ENCODE measurements around the gene ERCC5.

Gene ERCC5

DNA sequence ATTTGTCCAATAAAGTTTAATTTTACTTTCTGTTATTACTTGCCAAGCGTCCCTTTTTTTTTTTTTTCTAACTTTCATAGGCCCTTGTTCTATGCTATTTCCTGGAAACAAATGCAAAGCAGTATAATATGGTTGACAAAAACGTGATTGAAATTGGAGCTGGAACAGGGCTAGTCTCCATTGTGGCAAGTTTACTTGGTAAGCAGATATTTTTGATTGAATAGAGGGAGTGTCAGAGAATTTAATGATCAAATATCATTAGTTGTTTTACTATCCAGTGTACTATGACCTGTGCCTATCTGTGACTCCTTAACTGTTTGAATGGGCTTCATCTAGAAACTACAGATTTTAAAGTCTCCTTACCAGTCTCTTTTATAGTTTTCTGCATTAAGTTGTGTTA lies 46.7 kb downstream of the ERCC5 start:
- DNase-seq (ENCODE audit: low read depth): no peak

DNA sequence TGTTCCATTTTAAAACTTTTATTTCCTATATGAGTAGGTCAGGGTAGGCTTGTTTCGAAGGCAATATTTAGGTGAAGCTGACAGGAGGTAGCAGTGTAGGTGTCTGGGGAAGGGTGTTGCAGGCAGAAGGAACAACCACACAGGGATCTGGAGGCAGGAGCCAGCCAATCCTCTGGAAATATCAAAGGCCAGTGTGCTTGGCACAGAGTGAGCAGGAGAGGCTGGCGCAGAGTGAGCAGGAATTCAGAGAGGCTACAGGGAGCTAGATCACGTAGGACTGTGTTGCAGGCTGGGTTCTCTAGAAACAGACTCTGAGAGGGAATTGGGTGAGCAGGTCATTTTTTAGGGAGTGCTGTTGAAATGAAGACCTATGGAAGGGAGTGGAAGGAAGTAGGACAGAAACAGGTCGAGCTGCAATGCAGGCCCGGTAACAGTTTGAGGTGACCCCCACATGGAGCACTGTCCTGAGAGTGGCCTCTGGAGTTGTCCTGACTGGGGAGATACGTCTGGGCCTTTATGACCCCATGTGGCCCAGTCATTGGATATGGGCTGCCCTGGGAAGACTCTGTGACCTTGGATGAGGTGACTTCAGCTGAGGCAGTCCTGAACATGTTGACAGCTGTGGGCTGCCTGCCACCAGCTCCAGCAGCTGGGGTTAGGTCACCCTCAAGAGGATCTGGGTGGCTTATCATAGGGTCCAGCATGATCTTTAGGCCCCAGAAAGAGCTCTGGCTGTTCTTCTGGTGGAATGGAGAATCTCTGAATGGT lies 51.7 kb downstream of the ERCC5 start:
- DNase-seq (ENCODE audit: low read depth): no peak

DNA sequence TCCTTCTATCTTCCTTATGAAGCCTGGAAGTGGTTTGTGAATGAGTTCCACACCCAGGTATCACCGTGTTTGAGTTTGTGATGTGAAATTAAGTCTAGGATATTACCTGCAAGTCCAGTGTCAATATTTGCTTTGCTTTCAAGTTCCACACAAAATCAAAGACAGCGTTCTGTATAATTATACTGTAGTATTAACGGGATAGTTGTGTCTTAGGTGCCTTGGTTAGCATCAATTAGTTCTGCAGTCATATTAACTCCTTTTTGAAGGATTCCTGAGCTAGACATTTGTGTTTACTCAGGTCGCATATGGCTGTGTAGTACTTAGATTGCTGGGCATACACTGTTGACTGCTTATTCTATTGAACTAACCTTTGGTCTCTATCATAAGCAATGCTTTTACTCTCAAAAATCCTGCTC lies 54.4 kb downstream of the ERCC5 start:
- no peak for DNase-seq (ENCODE audit: low read depth)

DNA sequence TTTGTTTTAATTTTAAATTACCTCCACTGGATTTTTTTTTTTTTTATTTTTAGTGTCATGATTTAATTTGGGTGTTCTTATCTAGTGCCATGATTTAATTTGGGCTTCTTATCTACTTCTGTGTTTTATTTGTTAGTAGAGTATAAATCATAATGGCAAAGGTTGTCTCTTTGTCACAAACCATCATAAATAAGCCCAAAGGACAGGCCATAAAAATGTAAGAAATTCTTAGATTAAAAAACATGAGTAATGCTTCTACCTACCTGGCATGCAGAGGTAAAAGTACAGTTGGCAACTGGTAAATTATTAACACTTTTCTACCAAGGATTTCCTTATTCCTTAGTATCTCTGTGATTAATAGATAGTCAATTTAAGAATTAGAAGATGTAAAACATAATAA lies 55.2 kb downstream of the ERCC5 start:
- DNase-seq (ENCODE audit: low read depth): no peak

DNA sequence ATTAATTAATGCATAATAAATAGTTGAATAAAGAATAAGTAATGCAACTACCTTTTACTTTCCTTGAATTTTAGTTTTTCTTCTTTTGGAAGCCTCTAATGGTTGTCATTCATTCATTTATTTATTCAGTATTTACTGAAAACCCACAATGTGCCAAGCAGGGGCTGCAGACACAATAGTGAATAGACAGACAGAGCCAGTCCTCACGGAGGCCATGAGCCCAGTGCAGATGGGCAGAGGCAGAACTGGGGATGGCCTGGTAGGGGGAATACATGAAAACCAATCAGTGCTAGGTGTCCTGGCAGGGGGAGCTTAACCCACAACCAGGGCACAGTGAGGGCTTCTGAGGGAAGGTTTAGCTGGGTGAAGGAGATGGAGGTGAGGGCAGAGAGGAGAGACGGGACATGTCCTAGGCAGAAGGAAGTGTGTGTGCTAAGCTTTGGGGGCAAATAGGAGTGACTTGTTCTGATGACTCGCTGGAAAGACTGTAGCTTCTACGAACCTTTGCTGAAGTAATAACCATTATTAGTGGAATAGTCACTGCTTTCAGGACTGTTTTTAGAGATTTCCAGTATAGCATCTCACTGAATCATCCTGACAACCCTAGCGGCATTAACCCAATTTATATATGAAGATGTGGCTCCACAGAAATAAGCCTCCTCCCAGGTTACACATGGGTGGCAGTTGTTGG lies 55.9 kb downstream of the ERCC5 start:
- no peak for DNase-seq (ENCODE audit: low read depth)

DNA sequence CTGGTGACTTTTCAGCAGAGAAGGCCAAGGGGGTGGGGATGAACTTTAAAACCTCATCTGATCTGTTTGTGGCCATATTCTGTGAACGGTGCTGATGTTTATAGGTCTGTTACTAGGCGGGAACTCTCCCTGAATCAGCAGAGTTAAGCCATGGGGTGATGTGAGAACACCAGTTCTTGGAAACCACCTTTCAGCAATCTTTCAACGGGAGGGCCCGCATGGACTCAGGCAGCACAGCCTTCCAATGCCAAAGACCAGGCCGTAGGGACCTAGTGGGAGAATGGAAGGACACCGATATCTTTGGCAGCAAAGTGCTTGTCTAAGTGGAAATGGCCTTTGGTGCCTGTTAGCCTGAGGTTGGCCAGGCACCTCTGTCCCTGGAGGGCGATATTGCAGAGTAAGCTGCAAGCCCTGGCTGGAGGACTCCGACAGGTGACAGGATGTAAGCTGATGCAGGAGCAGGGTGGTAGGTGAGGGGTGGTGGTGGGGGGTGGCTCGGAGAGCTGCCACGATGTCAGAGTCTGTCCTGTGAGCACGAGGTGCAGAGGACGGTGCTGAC lies 57.0 kb downstream of the ERCC5 start:
- no peak for DNase-seq (ENCODE audit: low read depth)

DNA sequence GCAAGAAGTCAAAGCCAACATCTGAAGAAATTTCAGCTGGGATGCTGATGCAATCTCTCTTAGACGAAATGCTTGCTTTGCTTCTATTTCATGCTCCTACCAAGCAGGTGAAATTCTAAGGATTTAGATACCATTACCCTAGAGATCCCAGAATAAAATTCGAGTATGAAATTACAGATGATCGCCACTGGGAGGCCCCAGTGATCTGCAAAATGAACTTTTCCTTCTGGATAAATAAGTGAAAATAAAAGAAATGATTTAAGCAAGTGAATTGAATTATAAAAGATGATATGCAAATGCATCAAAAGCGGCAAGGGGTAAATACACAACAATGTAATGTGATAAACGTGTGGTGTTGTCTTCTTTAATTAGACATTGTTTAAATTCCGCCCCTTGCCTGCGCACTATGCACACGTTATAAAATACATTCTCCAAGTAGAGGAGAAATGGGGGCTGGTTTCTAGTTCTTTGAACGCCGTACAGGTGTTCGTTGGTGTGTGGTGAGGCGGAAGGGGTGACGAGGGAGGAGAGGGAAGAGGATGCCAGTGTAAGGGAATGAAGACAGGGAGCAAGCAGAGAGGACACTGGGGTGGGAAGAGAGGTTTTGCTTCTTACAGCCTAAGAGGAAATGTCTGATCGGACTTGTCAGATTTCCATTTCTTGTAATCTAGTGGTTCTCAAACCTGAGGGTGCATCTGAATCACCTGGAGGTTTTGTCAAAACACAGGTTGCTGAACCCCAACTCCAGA lies 58.0 kb downstream of the ERCC5 start:
- no peak for DNase-seq (ENCODE audit: low read depth)

DNA sequence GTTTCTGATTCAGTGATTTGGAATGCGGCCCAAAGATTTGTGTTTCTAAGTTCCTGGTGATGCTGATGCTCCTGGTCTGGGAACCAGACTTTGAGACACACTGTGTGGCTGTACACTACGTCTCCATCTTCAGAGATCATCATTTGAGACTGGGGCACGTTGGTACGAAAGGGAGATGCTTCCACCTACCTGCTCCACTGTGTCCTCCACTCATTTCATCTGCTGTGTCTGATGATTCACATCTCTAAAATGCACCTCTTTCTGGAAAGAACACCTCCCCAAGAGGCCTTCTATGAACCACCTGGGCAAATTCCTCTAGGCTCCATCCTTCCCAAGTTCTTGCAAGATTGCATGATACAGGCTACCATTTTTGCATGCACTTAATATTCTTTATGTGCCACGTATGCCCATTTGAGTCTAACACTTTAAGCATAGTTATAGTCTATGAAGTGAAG lies 58.6 kb downstream of the ERCC5 start:
- no peak for DNase-seq (ENCODE audit: low read depth)

DNA sequence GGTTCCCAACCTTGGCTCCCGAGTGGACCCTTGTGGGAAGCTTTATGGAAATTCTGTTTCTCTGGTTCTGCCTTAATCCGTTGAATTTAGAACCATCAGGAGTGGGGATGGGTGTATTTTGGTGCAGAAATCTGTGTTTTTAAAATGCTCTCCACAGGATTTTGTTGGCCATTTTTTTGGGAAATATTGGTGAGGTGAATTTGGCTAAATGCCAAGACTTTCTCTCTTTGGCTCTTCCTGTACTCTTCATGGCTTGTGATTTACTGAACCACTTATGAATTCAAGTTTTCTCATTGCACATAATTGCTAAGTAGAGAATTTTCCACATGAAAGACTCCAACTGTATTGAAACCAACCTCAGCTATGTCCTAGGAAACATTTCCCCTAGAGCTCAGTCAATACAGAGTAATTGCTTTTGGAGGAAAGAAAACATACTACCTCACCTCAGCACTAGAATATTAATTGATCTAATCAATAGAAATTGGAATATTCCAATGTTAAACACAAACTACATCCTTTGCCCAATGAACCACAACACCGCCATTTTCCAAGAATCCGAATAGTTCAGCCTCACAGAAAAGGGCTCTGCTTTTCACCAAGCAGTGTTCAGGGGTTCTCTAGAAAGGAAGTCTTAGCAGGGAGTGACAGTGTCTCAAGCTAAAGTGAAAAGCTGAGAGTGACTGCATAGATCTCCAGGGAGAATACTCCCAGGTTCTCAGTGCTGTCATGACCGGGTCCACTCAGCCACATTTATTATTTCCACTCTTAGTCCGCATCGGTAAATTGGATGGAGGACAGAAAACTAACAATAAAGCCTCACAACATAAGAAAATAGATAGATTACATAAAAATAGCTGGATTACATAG lies 60.3 kb downstream of the ERCC5 start:
- no peak for DNase-seq (ENCODE audit: low read depth)

DNA sequence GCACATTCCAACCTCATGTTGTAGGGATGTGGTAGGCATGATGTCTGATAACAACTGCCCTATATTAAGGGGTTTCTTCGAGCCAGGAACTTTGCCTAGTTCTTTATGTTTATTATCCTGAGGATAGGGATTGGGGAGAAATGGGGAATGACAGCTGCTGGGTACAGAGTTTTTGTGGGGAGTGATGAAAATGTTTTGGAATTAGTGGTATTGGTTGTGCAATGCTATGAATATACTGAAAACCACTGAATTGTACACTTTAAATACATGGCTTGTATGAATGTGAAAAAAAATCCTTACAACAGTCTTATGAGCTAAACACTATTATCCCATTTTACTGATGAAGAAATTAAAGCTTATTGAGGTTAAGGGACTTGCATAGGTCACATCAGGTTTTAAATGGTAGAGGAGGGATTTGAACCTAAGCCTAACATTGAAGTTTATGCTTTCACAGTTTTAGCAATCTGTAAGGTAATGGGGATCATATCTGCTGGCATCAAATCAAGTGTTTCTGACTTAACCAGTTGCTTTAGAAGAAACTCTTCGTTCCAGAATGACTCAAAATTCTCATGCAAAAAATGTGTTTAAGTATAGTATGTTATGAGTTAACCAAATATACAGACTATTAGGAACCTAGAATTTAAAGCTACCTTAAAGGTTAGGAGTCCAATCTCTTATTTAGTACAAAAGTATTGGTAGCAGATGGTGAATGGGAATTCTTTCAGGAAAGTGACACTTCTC lies 61.4 kb downstream of the ERCC5 start:
- no peak for DNase-seq (ENCODE audit: low read depth)

DNA sequence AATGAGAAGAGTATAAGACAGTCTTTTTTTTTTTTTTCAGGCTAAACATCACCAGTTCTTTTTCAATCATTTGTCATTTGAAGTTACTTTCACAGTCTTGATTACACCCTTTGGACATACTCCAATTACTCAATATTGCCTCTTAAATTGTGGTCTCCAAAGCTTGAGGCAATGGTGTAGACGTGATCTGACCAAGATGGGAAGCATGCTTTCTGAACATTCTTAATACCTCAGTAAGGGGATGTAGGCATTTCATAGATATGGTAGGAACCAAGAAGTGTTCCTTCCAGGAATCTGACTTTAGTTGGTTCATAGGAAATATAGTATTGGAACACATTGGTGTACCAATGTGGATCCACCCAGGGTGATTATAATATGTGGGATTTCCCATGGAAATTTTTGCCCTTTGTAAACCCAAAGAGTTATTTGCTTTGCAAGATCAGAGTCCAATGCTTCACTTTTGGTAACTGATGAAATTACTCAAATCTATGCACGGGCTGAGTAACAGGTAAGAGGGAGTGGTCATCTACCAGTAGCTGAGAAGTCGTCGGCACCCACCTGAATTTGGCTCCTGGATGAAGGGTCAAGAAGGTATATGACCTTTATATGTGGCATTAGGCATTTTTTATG lies 62.2 kb downstream of the ERCC5 start:
- no peak for DNase-seq (ENCODE audit: low read depth)

DNA sequence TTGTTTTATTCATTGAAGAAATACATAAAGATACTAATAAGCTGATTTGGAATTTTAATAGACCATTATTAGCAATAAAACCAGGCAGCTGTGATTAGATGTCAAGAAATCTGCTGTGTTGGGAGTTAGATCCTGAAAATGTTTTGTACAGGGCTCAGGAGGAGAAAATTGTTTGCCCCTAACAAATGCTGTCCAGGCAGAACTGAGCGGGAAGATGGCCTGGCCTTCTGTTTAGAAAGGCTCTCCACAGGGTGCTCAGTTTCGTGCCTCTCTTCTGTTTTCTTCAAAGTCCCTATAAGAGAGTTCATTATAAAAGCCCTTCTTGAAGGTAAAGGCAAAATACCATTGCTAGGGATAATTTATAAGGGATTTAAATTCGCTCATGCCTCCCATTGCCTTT lies 64.1 kb downstream of the ERCC5 start:
- no peak for DNase-seq (ENCODE audit: low read depth)

DNA sequence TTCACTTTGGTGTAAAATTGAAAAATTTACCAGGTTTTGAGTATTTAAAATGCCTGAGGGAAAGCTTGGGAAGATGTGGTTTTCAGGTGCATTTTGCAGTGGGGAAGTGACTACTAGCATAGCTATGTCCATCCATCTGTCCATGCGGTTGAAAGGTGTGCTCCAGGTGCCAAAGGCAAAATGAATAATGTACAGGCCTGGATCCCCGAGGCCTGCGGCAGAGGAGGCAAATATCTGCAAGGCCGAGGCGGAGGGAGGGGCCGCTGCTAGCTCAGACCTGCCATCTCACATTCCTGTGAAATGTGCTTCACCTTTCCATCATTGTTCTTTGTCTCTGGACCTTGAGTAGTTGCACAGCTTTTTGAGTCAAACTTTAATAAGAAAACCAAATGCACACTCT lies 65.5 kb downstream of the ERCC5 start:
- DNase-seq (ENCODE audit: low read depth): no peak

DNA sequence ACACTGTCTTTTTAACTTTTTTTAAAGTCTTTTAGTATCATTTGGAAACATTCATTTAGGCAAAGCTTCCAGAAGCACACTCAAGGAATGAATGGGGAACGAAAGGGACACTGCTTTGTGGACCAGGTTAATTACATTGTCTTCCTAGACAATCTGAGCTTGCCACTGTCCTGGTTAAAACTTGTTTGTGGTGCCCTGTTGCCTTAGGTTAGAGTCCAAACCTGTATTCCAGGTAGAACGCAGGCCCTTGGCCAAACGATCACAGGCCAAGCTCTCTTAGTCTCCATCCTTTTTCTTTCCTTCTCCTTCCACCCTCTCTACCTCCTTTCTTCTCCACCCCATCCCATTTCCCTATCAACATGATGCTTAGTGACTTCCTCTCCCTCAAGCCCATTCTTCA lies 66.8 kb downstream of the ERCC5 start:
- no peak for DNase-seq (ENCODE audit: low read depth)

DNA sequence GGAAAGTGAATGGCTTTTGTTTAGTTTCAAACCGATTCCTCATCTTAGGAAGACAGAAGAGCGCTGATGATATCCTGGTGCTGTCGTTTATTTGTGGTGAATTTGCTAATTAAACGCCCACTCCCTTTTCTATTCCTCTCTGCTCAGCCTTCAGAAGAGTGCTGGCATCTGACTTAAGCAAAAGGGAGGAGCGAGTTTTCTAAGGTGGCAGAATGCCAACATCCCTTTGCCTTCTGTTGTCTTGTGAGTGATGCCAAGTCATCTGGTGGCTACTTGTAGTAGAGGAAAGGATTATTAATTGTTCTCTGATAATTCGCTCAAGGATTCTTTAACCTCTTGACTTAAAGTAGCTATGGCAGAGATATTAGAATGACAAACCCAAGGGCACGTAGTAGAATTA lies 68.1 kb downstream of the ERCC5 start:
- DNase-seq (ENCODE audit: low read depth): no peak

DNA sequence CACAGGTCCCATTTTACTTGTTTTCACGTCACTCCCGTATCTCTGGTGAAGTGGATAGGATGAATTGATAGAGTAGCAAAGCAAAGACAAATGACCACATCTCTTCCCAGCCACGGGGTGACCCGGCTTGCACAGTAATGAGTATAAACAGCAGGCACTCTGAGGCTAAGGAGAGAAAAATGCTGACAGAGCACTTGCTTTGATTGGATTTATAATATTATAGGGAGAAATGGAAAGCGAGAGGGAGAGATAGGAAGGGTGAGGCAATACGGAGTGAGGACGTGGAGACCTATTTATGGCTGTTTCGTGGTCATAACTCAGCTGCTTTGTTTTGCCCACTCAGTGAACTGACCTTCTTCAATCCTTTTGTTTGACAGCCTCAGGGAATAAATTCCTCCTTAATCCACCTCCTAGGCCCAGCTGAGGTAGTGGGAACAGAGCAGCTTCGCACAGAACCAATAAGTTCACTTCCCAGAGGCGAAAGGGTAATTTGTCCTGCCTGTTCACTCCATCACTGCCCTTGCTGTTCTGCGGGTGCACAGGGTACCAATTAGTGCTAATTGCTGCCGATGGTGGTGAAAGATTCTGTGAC lies 68.6 kb downstream of the ERCC5 start:
- DNase-seq (ENCODE audit: low read depth): no peak

DNA sequence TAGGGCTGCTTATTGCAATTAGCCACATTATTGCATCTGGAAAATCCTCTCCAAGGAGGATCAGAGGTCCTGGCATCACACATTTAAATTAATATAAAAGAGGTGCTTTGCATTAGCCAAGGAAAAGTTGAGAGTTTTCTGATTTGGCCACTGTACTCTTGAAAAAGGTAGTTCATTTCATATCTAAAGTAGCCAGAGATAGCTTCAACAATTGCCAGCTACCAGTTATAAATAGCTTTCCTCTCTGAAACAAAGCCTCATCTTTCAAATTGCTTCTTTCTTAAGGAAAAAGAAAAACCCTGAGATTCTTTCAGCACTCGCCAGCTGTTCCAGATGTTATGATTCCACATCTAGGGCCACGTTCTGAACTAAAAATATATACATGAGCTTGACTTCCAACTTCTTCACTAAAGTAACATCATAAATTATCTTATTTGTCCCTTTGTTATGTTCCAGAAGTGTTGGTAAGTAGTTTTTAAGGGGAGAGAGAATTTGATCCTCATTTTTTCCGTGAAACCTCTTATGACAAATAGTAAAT lies 69.6 kb downstream of the ERCC5 start:
- DNase-seq (ENCODE audit: low read depth): no peak

DNA sequence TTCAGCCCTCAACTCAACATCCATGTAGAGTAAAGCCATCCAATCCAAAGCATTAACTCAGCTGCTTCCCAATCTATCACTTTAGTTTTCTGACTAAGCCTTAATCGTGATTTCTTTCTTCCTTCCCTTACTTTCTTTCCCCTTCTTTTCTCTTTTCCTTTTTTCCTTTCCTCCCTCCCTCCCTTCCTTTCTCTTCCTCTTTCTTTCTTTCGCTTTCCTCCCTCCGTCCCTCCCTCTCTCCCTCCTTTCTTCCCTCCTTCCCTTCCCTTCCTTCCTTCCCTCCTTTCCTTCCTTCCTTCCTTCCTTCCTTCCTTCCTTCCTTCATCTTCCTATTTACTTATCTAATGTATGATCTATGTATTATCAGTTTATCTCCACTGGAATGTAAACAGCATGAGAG lies 71.2 kb downstream of the ERCC5 start:
- DNase-seq (ENCODE audit: low read depth): no peak

DNA sequence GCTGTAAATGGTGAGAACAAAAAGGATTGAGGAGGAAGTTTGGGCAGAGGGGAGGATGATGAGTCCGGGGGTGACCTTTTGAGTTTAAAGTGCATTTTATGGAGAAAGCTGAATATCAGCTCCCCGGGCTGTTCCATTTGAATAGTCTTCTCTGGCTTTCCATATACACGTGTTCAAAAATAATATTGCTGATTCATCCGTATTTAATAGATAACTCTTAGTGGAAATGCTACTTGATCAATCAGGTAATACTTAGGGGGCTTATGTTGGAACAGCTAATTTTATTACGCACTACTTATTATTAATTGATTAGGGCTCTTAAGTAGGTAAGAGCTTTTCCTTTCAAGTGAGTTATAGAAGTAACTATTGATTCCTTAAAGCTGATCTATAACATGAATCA lies 76.4 kb downstream of the ERCC5 start:
- DNase-seq (ENCODE audit: low read depth): no peak
